Mesenchymal stem cell (in vitro differentiated cells and primary cell): ENCODE measurements around the gene DAGLA.

Experiments used
- DNase-seq: peaks from one replicate; pipeline ENCODE4 v3.0.0-alpha.2; 2013
- H2AFZ ChIP-seq: one replicate; pipeline ENCODE4 v1.6.1; 2013; ENCODE audit warnings: low read depth, mild to moderate bottlenecking, control low read depth, inconsistent platforms, low read length, moderate library complexity
- H2AK5ac ChIP-seq: 2 replicates; pipeline ENCODE4 v1.6.1; 2013; ENCODE audit warnings: low read length, moderate library complexity, mild to moderate bottlenecking, inconsistent platforms; ENCODE audit not compliant: severe bottlenecking
- H2BK120ac ChIP-seq: one replicate; pipeline ENCODE4 v1.6.1; 2013; ENCODE audit warnings: low read depth, mild to moderate bottlenecking, inconsistent platforms, low read length, moderate library complexity
- H2BK12ac ChIP-seq, 2 experiments: one replicate each; pipeline ENCODE4 v1.6.1; 2013; ENCODE audit warnings: inconsistent platforms in 2 of 2, low read length in 2 of 2, mild to moderate bottlenecking in 2 of 2, moderate library complexity in 2 of 2, control low read depth in 1 of 2
- H2BK15ac ChIP-seq: one replicate; pipeline ENCODE4 v1.6.1; 2013; ENCODE audit warnings: mild to moderate bottlenecking, low read depth, inconsistent platforms; ENCODE audit not compliant: poor library complexity, severe bottlenecking
- H2BK5ac ChIP-seq: 2 replicates; pipeline ENCODE4 v1.6.1; 2013; ENCODE audit warnings: low read depth, mild to moderate bottlenecking, low read length, control low read depth, inconsistent platforms; ENCODE audit not compliant: poor library complexity, severe bottlenecking
- H3K14ac ChIP-seq, 2 experiments: one replicate each; pipeline ENCODE4 v1.6.1; 2013; ENCODE audit warnings: inconsistent platforms in 2 of 2, low read length in 2 of 2, control low read depth in 1 of 2, mild to moderate bottlenecking in 1 of 2, moderate library complexity in 1 of 2
- H3K18ac ChIP-seq, 2 experiments: one replicate each; pipeline ENCODE4 v1.6.1; 2013; ENCODE audit warnings: inconsistent platforms in 2 of 2, low read length in 2 of 2, control low read depth in 1 of 2, low read depth in 1 of 2, mild to moderate bottlenecking in 1 of 2
- H3K23ac ChIP-seq, 2 experiments: one replicate each; pipeline ENCODE4 v1.6.1; 2013; ENCODE audit warnings: inconsistent platforms in 2 of 2, low read length in 2 of 2, mild to moderate bottlenecking in 2 of 2, moderate library complexity in 2 of 2, control low read depth in 1 of 2
- H3K27ac ChIP-seq: 2 replicates; pipeline ENCODE4 v1.5.1; 2013; ENCODE audit warnings: mild to moderate bottlenecking, moderate library complexity, low read length, control low read depth, inconsistent platforms; ENCODE audit not compliant: poor library complexity, severe bottlenecking
- H3K27me3 ChIP-seq, 2 experiments: 2 replicates each; pipeline versions ENCODE4 v1.6.1 to v1.7.0; 2013; ENCODE audit warnings: low read length in 2 of 2, mild to moderate bottlenecking in 2 of 2, moderate library complexity in 2 of 2, control low read depth in 1 of 2, inconsistent platforms in 1 of 2; ENCODE audit not compliant: control insufficient read depth in 1 of 2, insufficient read depth in 1 of 2
- H3K36me3 ChIP-seq, 2 experiments: 2 replicates each; pipeline versions ENCODE4 v1.6.1 to v1.7.0; 2013; ENCODE audit warnings: low read length in 2 of 2, control low read depth in 1 of 2, inconsistent platforms in 1 of 2, low read depth in 1 of 2, mild to moderate bottlenecking in 1 of 2; ENCODE audit not compliant: insufficient read depth in 2 of 2, control insufficient read depth in 1 of 2
- H3K4ac ChIP-seq, 2 experiments: one replicate each; pipeline ENCODE4 v1.6.1; 2013; ENCODE audit warnings: inconsistent platforms in 2 of 2, low read length in 2 of 2, mild to moderate bottlenecking in 2 of 2, moderate library complexity in 2 of 2, control low read depth in 1 of 2, low read depth in 1 of 2
- H3K4me1 ChIP-seq: 2 replicates; pipeline ENCODE4 v1.6.1; 2013; ENCODE audit warnings: low read depth, low read length, control low read depth; ENCODE audit not compliant: control insufficient read depth, insufficient read depth
- H3K4me2 ChIP-seq: 2 replicates; pipeline ENCODE4 v1.6.1; 2013; ENCODE audit warnings: low read length, mild to moderate bottlenecking, inconsistent platforms; ENCODE audit not compliant: poor library complexity, severe bottlenecking
- H3K4me3 ChIP-seq, 2 experiments: 2 replicates each; pipeline versions ENCODE4 v1.5.1 to v1.7.0; 2013; ENCODE audit warnings: low read length in 2 of 2, mild to moderate bottlenecking in 2 of 2, control low read depth in 1 of 2, low read depth in 1 of 2; ENCODE audit not compliant: insufficient read depth in 1 of 2
- H3K79me1 ChIP-seq: replicated peaks from 2 replicates; pipeline ENCODE4 v1.6.1; 2013; ENCODE audit warnings: mild to moderate bottlenecking, control low read depth, low read length, inconsistent platforms; ENCODE audit not compliant: poor library complexity, severe bottlenecking
- H3K9ac ChIP-seq: 2 replicates; pipeline ENCODE4 v1.7.0; 2013; ENCODE audit warnings: mild to moderate bottlenecking, low read length, moderate library complexity
- H3K9me3 ChIP-seq: 2 replicates; pipeline ENCODE4 v1.7.0; 2013; ENCODE audit warnings: mild to moderate bottlenecking, low read length; ENCODE audit not compliant: control insufficient read depth
- H4K8ac ChIP-seq: one replicate; pipeline ENCODE4 v1.6.1; 2013; ENCODE audit warnings: inconsistent platforms, mild to moderate bottlenecking, low read length, moderate library complexity
- H4K91ac ChIP-seq: one replicate; pipeline ENCODE4 v1.6.1; 2013; ENCODE audit warnings: mild to moderate bottlenecking, low read length, inconsistent platforms
- WGBS: methylation state at CpG from one replicate; pipeline ENCODE4 v1.1.7; 2013; ENCODE audit warnings: mixed read lengths; 5-methylcytosine and 5-hydroxymethylcytosine counted together

Gene DAGLA

GRCh38 chr11:61667684-61668305 is 12.4 kb upstream of the DAGLA start:
- no peak overlapping the region for H4K91ac ChIP-seq
- H3K4me3 ChIP-seq: no peak overlapping the region
- no peaks in the 10 kb centered on the region for H3K36me3 ChIP-seq
- H3K14ac ChIP-seq: no peak overlapping the region
- no peak overlapping the region for H2AK5ac ChIP-seq
- H3K4ac ChIP-seq: no peak overlapping the region
- no peak overlapping the region for H3K18ac ChIP-seq
- no peak overlapping the region for H2BK12ac ChIP-seq
- no peak overlapping the region for H3K23ac ChIP-seq
- H3K27ac ChIP-seq: no peak overlapping the region
- peaks cover 22 to 54% of the 10 kb centered on the region in 2 experiments for H3K27me3 ChIP-seq
- no peak overlapping the region for H2BK120ac ChIP-seq
- no peaks in the 10 kb centered on the region for H3K4me1 ChIP-seq
- no peak overlapping the region for H2BK5ac ChIP-seq
- no peak overlapping the region for H3K9ac ChIP-seq
- no peaks in the 10 kb centered on the region for H3K9me3 ChIP-seq
- no peak overlapping the region for H2BK15ac ChIP-seq
- no peak for DNase-seq
- no peak overlapping the region for H4K8ac ChIP-seq
- H3K4me2 ChIP-seq: no peak overlapping the region
- H2AFZ ChIP-seq: no peak overlapping the region
- WGBS: 75% methylated on average over 4 of the region's 6 CpGs
- H3K79me1 ChIP-seq: no peaks in the 10 kb centered on the region

GRCh38 chr11:61669417-61669816 is 10.8 kb upstream of the DAGLA start:
- Histone ChIP-seq H3K4me2 (no peak overlapping the region), H2AFZ (no peak overlapping the region), H3K27ac (no peak overlapping the region), H3K4ac (no peak overlapping the region), H4K8ac (no peak overlapping the region), H3K27me3 (peaks cover 32 to 71% of the 10 kb centered on the region in 2 experiments), H3K14ac (no peak overlapping the region), H3K79me1 (no peaks in the 10 kb centered on the region), H3K4me1 (no peaks in the 10 kb centered on the region), H2BK15ac (no peak overlapping the region), H3K4me3 (no peak overlapping the region), H3K23ac (no peak overlapping the region), H2BK120ac (no peak overlapping the region), H2BK5ac (no peak overlapping the region), H3K9ac (no peak overlapping the region), H2AK5ac (no peak overlapping the region), H3K18ac (no peak overlapping the region), H3K36me3 (no peaks in the 10 kb centered on the region), H2BK12ac (no peak overlapping the region), H4K91ac (no peak overlapping the region), H3K9me3 (no peaks in the 10 kb centered on the region)
- DNase-seq: no peak
- WGBS: 67% methylated on average over 2 of the region's 4 CpGs

- Histone ChIP-seq H3K27ac (no peak overlapping the region), H3K4me3 (no peak overlapping the region), H3K79me1 (no peaks in the 10 kb centered on the region), H3K4ac (no peak overlapping the region), H3K18ac (no peak overlapping the region), H2BK15ac (no peak overlapping the region), H3K4me2 (no peak overlapping the region), H3K23ac (no peak overlapping the region), H2BK12ac (no peak overlapping the region), H3K9ac (no peak overlapping the region), H3K36me3 (no peaks in the 10 kb centered on the region), H2BK120ac (no peak overlapping the region), H4K8ac (no peak overlapping the region), H4K91ac (no peak overlapping the region), H2AFZ (no peak overlapping the region), H3K9me3 (no peaks in the 10 kb centered on the region), H3K4me1 (no peaks in the 10 kb centered on the region), H3K14ac (no peak overlapping the region), H2AK5ac (no peak overlapping the region), H3K27me3 (peaks cover 44 to 79% of the 10 kb centered on the region in 2 experiments), H2BK5ac (no peak overlapping the region)
- DNase-seq: no peak
- WGBS: 94% methylated on average over 2 of the region's 2 CpGs
Observed at GRCh38 chr11:61670626-61671025, 9.6 kb upstream of the DAGLA start.

- no peaks in the 10 kb centered on the region for H3K79me1 ChIP-seq
- H3K14ac ChIP-seq: no peak overlapping the region
- H4K8ac ChIP-seq: no peak overlapping the region
- H3K4me2 ChIP-seq: no peak overlapping the region
- H2BK5ac ChIP-seq: no peak overlapping the region
- no peak overlapping the region for H3K4me3 ChIP-seq
- H3K27ac ChIP-seq: no peak overlapping the region
- H2BK120ac ChIP-seq: no peak overlapping the region
- H2BK12ac ChIP-seq: no peak overlapping the region
- no peak overlapping the region for H2AK5ac ChIP-seq
- DNase-seq: no peak
- H2AFZ ChIP-seq: no peak overlapping the region
- H3K18ac ChIP-seq: no peak overlapping the region
- H3K36me3 ChIP-seq: no peaks in the 10 kb centered on the region
- H3K4me1 ChIP-seq: peaks cover 2% of the 10 kb centered on the region
- peaks cover 53 to 85% of the 10 kb centered on the region in 2 experiments for H3K27me3 ChIP-seq
- WGBS: 58% methylated on average over 5 of the region's 5 CpGs
- no peak overlapping the region for H3K9ac ChIP-seq
- H3K9me3 ChIP-seq: no peaks in the 10 kb centered on the region
- no peak overlapping the region for H4K91ac ChIP-seq
- no peak overlapping the region for H2BK15ac ChIP-seq
- no peak overlapping the region for H3K4ac ChIP-seq
- H3K23ac ChIP-seq: no peak overlapping the region
Observed at GRCh38 chr11:61671527-61671926, 8.7 kb upstream of the DAGLA start.
